NCI-H1436 (cell line): ENCODE data around the gene CASP6.

Source experiments
- DNase-seq: peaks from one replicate; lab custom pipeline; 2025; lab: John Stamatoyannopoulos, UW

CASP6 gene

DNA sequence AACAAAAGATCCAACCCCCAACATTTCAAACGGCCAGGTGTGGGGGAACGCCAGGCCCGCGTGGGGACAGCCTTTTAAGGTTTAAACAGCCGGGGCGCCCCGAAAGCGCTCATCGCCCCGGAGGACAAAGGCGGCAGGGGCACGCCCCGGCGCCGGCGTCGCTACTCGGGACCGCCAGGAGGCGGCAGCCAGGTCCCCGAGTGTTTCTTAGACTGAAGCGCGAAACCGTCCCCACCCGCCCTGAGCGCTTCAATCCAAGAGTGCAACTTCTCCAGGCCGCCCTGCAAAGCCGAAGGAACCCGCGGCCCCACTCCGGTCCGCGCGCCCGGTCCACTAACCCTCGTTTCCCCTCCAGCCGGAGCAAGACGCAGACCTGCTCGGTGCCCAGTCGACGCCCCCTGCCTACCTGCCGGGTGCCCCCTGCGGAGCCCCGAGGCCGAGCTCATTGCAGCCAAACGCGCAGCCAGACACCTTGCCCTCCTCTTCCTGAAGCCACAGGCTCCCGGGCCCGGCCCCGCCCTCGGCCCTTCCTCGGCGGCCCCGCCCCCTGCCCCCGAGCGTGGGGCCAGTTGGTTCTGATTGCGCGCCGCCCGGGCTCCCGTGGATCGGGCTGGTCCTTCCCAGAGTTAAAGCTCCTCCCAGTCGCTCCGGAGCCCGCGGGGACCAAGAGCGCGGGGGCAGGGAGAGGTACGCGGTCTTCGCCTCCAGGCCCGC is at the start of gene CASP6:
TSS of gene CASP6 (minus strand) at position 496 of the 714 bp plus-strand sequence. CDS start at position 446, 50 bp downstream.
- peak; percentile 81 for DNase-seq

DNA sequence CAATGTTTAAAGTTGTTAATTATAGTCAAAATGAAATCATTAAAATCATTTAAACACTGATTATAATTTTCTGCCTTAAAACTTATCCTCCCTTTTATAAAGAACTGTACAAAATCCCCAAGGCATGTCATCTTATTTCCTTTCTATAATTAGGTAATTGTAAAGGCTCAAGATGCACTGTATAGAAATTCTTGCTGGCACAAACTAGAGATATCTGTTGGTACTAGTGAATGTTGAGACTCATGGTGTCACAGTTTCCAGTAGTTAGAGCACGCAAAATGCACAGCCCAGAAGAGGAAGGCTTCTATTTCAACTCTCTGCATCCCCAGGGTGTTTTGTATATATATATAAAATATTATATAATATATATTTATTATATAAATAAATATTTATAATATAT is 49.3 kb upstream of the CASP6 start:
- DNase-seq: peak; percentile 1

DNA sequence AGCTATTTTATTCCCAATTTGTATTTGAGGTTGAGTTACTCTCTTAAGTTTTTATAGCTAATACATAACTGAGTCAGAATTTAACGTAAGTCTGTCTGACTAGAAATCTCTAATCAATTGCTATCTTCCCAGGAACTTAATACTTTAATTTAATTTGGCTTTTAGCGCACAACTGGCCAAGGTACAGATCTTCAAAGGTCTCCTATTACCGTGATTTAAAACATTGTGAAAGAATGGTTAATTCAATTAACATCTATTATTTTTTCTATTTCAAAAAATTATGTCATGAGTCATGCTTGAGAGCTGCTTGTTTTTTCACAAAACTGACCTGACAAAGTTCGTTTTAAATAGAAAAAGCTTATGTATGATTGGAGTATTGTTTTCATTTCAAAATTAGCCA is 48.6 kb upstream of the CASP6 start:
- DNase-seq: no peak

DNA sequence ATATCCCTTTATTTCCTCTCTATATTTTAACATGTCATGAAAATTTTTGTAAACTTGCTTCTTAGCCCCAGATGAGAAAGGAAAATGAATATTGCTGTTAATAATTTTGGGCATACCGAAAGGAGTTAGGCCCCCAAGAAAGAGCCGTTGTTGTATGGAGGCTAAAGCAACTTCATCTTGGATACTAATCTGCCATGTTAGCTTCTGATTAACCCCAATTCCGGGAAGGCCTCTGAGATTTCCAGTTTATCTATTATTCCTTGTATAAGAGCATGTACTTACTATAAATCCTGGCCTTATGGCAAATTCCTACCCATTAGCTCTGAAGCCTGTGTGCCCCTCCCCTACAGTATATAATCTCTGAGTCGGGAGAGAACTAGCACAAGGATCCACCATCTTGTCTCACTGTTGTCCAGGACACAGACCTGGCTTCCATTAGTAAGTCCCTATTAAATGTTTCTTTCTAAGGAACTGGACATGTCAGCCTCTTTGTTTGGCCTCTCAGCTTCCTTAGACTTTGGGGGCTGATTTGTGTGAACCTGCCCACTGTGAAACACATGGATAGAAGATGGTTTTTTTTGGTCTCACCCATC is 47.5 kb upstream of the CASP6 start:
- DNase-seq: no peak

DNA sequence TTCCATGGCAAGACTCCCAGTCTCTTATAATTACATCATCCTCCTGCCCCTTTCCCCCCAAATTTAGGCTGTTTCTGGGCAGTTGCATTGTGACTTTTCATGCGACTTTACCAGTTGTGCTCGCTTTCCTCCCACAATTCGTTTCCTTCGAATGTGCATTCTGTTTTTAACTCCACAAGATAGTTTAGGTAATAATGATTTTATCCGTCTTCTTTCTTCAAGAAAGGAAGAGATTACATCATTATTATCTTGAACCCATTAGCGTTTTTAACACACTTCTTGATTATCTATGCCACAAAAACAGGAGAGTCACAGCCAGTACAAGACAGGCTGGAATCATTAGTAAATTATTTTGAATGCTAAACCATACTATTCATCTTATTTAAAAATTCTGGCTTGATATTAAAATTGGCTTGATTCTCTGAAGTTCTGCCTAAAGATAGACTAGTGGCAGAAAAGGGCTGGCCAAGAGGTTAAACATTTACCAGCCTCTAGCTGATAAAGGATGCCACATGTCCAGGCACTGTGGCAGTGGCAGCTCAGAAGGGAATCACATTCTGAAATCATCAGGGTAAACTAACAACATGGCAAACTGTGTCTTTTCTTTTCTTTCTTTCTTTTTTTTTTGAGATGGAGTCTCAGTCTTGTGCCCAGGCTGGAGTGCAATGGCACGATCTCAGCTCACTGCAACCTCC is 46.3 kb upstream of the CASP6 start:
- DNase-seq: no peak

DNA sequence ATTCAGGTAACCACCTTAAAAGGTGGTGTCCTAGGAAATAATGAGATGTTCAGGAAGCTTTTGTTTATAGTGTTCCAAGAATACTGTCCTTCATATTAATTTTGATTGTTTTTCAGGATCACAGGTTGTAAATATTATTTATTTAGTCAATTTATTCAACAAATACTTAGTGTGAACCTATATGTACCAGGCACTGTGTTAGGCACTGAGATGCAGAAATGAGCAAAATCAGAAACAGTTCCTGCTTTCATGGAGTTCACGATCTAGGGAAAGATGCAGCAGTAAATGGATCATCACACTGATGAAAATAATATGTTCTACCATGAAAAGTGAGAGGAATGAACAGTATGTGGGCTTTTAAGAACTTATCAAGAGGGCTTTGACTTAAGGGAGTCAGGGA is 44.9 kb upstream of the CASP6 start:
- DNase-seq: no peak

DNA sequence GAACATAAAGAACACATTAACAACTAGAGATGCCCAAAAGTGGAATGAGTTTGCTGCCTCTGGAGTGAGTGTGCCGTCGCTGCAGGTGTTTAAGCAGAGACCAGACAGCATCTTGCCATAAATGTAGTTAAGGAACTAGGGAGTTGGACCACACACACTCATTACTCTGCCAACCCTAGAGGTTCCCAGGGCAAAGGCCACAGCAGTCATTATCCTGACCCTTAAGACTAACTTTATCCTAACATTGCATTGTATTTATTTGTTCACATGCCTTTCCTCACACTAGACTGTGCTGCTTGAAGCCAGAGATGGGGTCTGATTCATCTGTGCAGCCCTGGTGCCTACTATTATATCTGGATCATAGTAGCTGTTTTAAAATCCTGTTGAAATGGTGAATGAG is 43.5 kb upstream of the CASP6 start:
- DNase-seq: no peak

DNA sequence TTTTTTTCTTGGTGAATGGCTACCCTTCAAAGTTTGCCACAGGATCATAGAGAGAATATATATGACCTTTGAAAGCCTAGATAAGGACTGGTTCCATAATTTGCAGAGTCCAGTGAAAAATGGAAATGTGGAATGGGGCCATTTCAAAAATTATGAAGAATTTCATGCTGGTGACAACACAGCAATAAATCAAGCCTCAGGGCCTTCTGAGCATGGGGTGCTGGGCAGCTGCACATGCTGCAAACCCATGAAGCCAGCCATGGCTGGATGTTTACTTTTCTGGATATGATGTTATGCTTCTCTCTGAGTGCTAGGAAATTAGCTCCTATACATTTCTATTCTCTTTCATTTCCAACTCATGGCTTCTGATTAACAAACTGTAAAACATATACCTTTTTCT is 42.6 kb upstream of the CASP6 start:
- DNase-seq: no peak

DNA sequence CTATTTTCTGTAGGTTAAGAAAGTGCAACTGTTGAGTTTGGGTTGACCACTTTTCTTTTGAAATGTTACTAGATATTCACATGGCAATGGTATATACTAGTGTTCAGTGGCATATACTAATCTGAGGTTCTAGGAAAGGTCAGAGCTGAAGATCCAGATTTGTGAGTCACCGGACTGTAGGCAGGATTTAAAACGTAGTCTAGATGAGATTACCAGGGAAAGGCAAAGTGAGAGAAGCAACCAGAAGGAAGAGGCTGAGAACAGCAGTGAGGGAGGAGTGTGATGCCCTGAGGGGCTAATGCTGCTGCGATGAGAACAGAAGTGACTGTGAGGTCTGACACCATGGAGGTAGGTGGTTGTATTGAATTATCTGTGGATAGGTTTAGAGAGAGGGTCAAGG is 36.3 kb upstream of the CASP6 start:
- DNase-seq: no peak

DNA sequence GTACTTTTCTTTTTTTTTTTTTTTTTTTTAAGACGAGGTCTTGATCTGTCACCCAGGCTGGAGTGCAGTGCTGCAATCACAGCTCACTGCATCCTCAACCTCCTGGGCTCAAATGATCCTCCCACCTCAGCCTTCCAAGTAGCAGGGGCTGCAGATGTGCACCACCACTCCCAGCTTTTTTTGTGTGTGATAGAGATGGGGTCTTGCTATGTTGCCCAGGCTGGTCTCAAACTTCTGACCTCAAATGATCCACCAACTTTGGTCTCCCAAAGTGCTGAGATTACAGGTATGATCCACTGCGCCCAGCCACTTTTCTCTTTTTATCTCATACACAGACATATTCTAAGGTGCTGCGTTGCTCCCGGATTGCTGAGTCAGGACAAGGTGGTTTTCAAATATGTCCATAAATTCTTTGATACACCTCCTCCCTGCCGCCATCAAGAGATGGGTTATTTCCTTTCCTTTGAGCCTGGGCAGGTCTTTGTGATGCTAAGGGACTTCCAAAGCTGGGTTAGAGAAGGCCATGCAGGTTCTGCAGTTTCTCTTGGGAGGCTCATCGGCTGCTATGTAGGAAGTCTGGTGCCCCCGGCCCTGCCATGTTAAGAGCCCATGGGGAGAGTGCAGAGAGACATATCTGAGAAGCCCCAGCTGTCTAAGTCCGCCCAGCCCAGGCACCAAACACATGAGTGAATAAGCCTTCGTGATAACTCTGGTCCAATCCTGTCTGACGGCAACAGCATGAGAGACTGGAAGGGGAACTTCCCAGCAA is 35.0 kb upstream of the CASP6 start:
- no peak for DNase-seq

DNA sequence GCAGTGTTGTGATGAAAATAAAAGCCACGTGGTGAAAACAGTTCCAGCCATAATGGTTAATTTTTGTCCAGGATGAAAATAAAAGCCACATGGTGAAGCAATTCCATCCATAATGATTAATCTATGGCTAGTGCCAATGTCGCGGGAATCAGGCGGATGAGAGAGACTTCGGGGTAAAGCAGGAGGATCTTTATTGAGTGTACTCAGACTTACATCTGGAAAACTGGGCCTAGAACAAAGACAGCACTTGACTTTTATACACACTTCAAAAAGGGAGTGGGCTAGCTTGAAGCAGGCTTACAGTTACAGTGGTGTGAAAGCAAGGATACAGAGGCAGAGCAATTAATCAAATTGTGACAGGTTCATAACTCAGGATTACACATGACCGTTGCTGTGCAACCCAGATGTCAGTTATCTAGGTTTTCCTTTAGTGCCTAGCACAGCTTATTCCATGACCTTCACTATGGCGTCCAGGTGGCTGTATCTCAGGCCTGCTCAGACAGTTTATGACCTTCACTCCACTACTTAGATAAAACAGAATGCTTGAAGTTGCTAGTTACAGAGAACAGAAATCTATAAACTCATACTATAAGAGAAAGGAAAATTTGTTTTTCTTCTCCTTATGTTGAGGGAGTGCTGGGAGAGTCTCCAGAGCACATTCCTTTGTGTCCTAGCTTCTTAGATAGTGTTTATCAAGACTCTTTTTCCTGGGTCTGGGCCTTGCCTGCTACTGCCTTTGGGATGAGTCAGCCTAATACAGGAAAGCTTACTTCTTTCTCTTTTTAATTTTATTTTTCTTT is 32.5 kb upstream of the CASP6 start:
- no peak for DNase-seq

DNA sequence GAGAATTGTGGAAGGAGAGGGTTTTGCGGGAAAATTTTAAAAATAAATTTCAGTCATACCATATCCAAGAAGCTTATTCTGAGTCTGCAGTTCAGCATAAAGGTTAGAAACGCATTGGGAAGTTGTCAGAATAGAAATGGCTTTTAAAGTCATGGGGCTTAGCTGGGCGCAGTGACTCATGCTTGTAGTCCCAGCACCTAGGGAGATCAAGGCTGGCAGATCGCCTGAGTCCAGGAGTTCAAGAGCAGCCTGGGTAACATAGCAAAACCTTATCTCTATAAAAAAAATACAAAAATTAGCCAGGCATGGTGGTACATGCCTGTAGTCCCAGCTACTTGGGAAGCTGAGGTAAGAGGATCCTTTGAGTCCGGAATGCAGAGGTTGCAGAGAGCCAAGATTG is 30.5 kb upstream of the CASP6 start:
- no peak for DNase-seq

DNA sequence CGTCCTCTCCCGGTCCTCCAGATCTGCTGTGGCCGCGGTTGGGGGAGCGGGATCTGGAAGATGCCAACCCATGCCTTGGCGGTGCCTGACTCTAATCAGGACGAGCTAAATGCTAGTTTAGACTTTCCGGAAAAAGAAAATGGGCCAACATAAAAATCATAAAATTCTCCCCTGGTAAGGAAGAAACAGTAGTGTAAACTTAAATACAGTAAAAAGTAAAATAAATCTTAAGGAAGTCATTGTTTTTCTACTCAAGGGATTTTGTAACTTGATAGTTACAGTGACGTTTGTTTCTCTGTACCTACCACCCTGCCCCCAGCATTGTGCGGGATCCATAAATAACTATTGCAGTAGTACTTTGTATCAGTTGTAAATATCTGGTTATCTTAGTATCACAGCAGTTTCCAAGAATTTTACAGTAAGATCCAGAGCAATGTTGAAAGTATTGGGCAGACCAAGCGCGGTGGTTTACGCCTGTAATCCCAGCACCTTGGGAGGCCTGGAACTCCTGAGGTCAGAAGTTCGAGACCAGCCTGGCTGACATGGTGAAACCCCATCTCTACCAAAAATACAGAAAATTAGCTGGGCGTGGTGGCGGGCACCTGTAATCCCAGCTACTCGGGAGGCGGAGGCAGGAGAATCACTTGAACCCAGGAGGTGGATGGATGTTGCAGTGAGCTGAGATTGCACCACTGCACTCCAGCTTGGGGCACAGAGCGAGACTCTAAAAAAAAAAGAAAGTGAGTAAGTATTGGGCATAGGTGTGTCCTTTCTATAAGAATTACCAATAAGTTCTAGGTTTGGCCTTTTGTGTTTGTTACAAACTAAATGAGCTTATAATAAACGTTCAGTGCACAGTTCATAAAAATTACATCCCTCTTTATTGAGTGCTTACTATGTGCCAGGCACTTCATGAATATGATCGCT is 27.6 kb upstream of the CASP6 start:
- no peak for DNase-seq

DNA sequence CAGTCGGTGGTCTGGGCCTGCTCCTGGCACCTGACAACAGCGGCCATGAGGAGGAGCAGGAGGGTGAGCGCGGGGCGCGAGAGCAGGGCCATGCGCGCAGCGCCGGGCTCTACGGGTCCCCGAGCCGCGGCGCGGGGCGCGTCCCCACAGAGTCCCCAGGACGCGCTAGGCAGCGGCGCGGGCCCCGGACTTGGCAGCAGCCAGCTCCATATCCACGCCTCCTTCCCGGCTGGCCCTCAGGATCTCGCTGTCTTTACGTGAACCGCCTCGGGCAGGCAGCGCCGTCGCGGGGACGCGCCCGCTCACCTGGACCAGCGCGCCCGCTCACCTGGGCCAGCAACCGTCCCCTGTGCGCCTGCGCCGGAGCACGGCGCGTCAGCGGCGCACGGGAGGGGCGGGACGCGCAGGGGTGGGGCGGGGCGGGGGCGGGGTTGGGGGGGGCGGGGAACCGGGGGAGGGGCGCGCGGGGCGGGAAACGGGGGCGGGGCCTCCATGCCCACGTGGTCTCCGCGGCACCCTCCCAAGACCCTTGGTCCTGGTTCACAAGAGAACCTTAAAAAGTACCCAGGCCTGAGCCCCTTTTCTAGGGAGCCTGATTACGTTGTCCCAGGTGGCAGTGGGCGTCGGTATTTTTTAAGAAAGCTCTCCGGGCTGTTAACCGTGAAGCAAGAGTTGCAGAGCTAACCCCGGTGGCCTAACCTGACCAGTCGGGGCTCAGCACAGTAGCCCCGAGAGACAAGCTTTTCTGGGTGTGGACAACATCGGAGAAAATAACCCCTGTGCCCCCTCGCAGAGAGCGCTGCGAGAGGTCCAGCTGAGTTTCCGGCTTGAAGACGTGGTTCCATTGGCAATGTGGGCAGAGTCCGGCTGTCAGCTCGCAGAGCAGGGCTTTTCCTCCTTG is 26.7 kb upstream of the CASP6 start, which contains the start of gene PLA2G12A:
TSS of gene PLA2G12A (minus strand) at position 353 of the 901 bp plus-strand sequence. CDS start at position 92, 261 bp downstream.
- DNase-seq: peak; percentile 80

DNA sequence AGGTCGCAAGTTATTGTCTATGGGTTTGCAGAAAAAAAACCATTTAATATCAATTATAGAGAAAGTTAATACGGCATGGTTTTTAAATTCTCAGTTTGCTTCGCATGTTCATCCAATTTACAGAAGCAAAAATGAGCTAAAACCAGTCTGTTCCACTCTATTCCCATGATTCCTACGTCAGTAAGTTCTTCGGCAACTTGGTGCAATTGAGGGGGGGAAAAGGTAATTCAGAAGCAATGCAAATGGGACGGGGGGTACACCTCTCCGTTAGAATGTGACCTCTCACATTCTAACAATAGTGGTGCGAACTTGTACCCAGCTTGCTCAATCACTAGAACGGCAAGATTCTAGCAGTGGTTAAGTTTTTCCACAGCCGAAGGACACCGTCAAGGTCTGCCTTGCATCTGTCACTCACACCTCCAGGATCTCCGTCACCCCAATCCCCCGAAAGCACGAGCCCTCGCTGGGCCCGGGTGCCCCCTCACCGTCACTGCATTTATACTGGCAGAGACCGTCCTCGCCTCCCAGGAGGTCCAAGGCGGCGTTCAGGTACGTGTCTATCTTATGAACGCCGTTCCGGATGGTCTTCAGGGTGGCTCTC is 26.0 kb upstream of the CASP6 start:
- DNase-seq: no peak

DNA sequence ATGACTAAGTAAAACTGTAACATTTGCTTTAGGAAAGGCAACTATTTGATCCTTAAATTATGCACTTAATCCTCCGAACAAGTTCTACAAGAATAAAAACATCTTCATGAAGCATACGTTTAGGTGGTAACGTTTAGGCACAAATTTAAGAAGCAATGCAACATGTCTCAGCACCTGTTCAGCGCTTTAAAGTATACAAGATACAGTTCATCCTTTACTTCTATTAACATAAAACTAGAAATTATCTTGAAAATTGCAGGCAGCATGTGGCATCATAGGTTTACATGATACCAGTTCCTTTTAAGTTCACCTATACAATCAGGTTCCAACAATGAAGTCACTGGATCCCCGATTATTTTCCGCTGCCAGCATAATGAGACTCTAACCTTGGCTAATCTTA is 25.1 kb upstream of the CASP6 start:
- DNase-seq: no peak

DNA sequence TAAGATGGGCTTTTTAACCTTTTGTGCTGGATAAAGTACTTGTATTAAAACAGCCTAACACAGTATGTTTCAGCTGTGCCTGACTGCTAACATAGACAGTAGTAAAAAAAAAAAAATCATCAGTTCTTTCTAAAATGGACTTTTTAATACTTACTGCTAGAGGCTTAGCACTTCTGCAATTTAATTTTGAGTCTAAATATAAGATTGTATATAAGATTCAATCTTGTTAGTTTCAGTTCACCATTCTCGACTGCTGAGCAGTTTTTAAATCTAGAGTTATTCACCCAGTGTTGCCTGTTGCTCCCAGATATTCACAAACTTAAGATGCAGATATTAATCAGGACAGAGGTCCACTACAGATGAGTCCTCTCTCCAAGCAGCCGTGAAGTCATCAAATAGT is 19.9 kb upstream of the CASP6 start:
- no peak for DNase-seq

DNA sequence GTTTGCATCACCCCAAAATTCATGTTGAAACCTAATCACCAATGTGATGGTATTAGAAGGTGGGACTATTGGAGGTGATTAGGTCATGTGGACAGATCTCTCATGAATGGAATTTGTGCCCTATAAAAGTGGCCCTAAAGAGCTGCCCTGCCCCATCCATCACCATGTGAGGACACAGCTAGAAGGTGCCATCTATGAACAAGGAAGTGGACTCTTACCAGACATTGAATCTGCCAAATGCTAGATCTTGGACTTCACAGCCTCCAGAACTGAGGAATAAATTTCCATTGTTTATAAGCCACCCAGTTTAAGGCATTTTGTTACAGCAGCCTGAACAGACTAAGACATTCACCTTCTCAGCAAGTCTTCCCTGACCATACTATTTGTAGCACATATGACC is 19.1 kb upstream of the CASP6 start:
- no peak for DNase-seq

DNA sequence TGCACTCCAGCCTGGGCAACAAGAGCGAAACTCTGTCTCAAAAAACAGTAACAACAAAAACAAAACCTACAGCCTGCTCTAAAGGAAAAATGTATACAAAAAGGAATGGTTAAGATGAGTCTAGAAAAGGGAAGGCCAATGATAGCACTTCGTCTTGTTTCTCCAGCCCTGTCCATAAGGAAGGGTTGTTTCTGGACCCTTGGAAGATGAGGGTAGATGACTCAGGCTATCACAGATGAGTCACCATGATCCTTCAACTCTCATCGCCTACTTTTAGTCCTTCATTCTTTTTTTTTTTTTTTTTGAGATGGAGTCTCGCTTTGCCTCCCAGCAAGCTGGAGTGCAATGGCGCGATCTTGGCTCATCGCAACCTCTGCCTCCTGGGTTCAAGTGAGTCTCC is 17.8 kb upstream of the CASP6 start:
- no peak for DNase-seq
